Fibroblast of mammary gland (primary cell): ENCODE measurements around the gene ULK4.
A peak's percentile ranks its signal among the peaks of the same experiment; 100 is the strongest.

ENCODE experiments used
- DNase-seq: peaks from one replicate; pipeline ENCODE4 v3.0.0-alpha.2; 2010; ENCODE audit warnings: low read depth
- H3K4me3 ChIP-seq: 2 replicates; pipeline ENCODE4 v1.5.1; 2011; ENCODE audit warnings: low read depth, mild to moderate bottlenecking, low read length, moderate library complexity; ENCODE audit not compliant: control insufficient read depth
- TF ChIP-seq, protein P1 (sequence below): conservative IDR thresholded peaks from 2 replicates; pipeline ENCODE4 v1.5.1; 2011; ENCODE audit warnings: low read depth, low read length, inconsistent platforms; ENCODE audit not compliant: control insufficient read depth, insufficient read depth

ULK4 gene

DNA sequence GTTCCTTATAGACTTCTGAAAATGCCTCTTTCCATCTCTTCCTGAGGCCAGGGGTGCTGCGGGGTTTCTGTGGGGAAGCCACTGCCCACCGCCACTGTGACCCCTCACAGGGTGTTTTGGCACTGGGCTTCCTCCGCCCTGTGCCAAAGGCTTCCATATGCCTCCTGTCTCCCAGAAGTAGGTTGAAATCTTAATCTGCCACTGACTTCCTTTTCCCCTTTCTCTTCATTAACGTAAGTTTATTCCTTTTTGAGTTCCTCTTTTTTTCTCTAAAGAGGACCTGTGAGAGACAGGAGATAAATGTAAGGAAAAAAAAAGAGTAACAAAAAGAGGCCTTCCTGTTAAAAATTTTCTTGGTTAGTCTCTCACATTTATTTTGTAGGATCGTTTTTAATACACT is 542.1 kb downstream of the ULK4 start:
- TF ChIP-seq, protein P1, sequence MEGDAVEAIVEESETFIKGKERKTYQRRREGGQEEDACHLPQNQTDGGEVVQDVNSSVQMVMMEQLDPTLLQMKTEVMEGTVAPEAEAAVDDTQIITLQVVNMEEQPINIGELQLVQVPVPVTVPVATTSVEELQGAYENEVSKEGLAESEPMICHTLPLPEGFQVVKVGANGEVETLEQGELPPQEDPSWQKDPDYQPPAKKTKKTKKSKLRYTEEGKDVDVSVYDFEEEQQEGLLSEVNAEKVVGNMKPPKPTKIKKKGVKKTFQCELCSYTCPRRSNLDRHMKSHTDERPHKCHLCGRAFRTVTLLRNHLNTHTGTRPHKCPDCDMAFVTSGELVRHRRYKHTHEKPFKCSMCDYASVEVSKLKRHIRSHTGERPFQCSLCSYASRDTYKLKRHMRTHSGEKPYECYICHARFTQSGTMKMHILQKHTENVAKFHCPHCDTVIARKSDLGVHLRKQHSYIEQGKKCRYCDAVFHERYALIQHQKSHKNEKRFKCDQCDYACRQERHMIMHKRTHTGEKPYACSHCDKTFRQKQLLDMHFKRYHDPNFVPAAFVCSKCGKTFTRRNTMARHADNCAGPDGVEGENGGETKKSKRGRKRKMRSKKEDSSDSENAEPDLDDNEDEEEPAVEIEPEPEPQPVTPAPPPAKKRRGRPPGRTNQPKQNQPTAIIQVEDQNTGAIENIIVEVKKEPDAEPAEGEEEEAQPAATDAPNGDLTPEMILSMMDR, result no peak
- H3K4me3 ChIP-seq, result no peak overlapping the region
- DNase-seq, result no peak

DNA sequence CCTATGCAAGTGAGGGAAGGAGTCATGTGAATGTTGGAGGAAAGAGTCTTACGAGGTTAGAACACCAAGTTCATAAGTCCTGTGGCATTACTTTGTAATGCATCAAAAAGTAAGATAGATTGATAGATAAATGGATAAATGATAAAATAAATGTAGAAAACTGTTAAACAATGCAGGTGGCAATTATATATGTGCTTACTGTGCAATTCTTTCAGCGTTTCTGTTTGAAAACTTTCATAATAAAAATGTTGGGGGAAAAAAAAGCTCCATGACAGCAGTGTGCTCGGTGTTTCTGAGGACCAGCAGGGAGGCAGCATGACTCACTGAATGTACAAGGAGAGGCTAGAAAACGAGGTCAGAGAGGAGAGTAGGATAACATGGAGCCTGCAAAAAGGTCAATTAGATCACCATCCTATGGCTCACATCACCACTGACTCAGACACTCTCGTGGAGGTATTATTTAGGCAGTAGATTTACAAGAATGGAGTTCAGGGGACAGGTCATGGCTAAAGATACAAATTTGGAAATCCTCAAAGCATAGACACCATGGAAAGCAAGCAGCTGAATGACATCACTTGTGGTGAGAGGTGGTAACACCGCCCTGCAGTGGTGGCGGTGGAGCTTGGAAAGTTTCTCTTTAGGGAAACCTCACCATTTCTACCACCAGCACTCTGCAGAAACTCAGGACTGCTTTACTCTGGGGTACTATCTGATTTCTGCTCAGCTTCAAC is 542.8 kb downstream of the ULK4 start:
- TF ChIP-seq, protein P1, result no peak
- peak; percentile 89 for DNase-seq
- H3K4me3 ChIP-seq, result no peak overlapping the region

DNA sequence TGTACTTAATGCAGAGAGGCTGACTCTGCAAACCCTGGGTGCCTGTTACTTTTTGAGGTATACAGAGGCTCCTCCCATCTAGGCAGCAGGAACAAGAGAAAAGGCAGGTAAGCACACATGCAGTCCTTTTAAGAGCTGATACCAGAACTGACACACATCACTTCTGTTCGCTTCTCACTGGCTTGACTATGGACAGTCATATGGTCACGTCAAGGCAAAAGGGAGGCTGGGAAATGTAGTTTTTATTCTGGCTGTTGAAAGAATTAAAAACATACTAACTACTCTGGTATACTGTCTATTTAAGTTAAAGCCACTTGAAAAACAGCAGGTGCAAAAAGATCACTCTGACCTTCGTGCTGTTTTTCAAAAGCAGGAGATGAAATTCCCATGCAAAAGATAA is 544.3 kb downstream of the ULK4 start:
- no peak overlapping the region for H3K4me3 ChIP-seq
- TF ChIP-seq, protein P1, result no peak
- no peak for DNase-seq

DNA sequence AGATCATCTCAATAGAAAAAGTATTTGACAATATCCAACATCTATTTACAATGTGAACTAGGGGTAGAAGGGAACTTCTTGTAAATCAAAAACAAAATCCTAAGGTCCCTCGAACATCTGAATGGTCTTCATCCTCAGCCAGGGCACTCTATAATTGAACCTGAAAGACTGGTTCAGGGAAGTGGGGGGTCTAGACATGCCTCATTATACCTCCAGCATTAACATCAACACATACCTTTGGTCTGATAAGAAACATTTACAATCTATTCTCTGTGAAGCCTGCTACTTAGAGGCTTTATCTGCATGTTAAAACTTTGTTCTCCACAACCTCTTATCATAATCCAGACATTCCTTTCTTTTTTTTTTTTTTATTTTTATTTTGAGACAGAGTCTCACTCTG is 550.8 kb downstream of the ULK4 start:
- TF ChIP-seq, protein P1, result no peak
- no peak for DNase-seq
- H3K4me3 ChIP-seq, result no peak overlapping the region

DNA sequence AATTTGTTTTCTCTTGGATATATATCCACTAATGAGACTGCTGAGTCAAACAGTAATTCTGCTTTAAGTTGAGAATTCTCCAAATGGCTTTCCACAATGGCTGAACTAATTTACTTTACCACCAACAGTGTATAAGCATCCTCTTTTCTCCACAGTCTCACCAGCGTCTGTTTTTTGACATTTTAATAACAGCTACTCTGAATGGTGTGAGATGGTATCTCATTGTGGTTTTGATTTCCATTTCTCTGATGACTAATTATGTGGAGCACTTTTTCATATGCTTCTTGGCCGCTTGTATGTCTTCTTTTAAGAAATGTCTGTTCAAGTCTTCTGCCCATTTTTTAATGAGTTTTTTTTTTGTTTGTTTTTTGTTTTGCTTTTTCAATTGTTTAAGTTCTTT is 556.4 kb downstream of the ULK4 start:
- H3K4me3 ChIP-seq, result no peak overlapping the region
- no peak for DNase-seq
- TF ChIP-seq, protein P1, result no peak

DNA sequence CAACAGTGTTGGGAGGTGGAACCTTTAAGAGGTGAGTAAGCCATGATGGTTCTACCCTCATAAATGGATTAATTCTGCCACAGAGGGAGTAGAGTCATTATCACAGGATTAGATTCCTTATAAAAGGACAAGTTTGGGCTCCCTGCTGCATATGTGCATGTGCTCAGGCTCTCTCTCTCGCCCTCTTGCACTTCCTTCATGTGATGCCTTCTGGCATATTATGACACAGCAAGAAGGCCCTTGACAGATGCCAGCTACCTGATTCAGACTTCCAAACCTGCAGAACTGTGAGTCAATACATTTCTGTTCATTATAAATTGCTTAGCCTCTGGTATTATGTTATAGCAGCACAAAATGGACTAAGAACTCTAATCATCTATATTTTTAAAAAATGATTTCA is 557.3 kb downstream of the ULK4 start:
- TF ChIP-seq, protein P1, result no peak
- no peak for DNase-seq
- H3K4me3 ChIP-seq, result no peak overlapping the region
